ENCODE data around the gene ZNF33A.
"Not testable (repeated sequence)": the region's sequence is repeated elsewhere in the genome, so short reads cannot be mapped to it uniquely, and the experiment has no call there.

The ZNF33A gene

GRCh38 chr10:38007551-38007950 is 2.9 kb upstream of the ZNF33A start:
- H2AFZ ChIP-seq (ENCODE audit: low read length), result no peak overlapping the region
- H3K79me1 ChIP-seq (ENCODE audit: low read depth, low read length), result no peaks in the 10 kb centered on the region
- H3K27ac ChIP-seq (replicated peaks; ENCODE audit: low read length), result no peak overlapping the region
- no peak overlapping the region for H2BK15ac ChIP-seq (ENCODE audit: low read length)
- no peak overlapping the region for H3K4ac ChIP-seq (ENCODE audit: low read length)
- no peak overlapping the region for H3K4me2 ChIP-seq (ENCODE audit: insufficient read depth, low read length, poor library complexity, severe bottlenecking)
- no peak overlapping the region for H4K8ac ChIP-seq (ENCODE audit: low read depth, low read length)
- H3K18ac ChIP-seq (ENCODE audit: low read length), result no peak overlapping the region
- no peak overlapping the region for H2BK5ac ChIP-seq (ENCODE audit: low read length)
- H3K4me3 ChIP-seq (ENCODE audit: low read length in 2 of 2), result no peak overlapping the region
- no peak overlapping the region for H2AK5ac ChIP-seq (ENCODE audit: low read depth, low read length)
- no peak overlapping the region for H4K91ac ChIP-seq (ENCODE audit: low read depth, low read length, poor library complexity)
- peaks cover 2 to 5% of the 10 kb centered on the region in 2 donors for H3K9me3 ChIP-seq (replicated peaks in 1 of 2; ENCODE audit: control insufficient read depth in 2 of 2, insufficient read depth in 1 of 2, low read depth in 1 of 2, low read length in 2 of 2)
- peaks cover 0 to 3% (median 0%) of the 10 kb centered on the region in 3 experiments for H3K27me3 ChIP-seq (ENCODE audit: control insufficient read depth in 3 of 3, insufficient read depth in 3 of 3, low read depth in 1 of 3, low read length in 3 of 3)
- H3K9ac ChIP-seq (ENCODE audit: low read depth, low read length, poor library complexity), result no peak overlapping the region
- no peaks in the 10 kb centered on the region for H3K4me1 ChIP-seq (ENCODE audit: control insufficient read depth in 2 of 2, insufficient read depth in 1 of 2, low read depth in 1 of 2, low read length in 2 of 2)
- H3K23ac ChIP-seq (ENCODE audit: low read depth, low read length, poor library complexity), result no peak overlapping the region
- no peak overlapping the region for H3K14ac ChIP-seq (ENCODE audit: low read length)
- H2BK12ac ChIP-seq (ENCODE audit: low read length), result no peak overlapping the region
- H2BK120ac ChIP-seq (ENCODE audit: low read depth, low read length), result no peak overlapping the region
- no peak for DNase-seq (ENCODE audit: low spot score)
- H3K36me3 ChIP-seq (replicated peaks in 1 of 2; ENCODE audit: control insufficient read depth in 2 of 2, insufficient read depth in 2 of 2, low read length in 2 of 2), result peaks cover 0 to 3% of the 10 kb centered on the region in 2 donors

- no peak overlapping the region for H3K18ac ChIP-seq (ENCODE audit: low read length)
- H2AFZ ChIP-seq (ENCODE audit: low read length), result peak overlapping the region; percentile 7
- no peak for DNase-seq (ENCODE audit: low spot score)
- H3K23ac ChIP-seq (ENCODE audit: low read depth, low read length, poor library complexity), result no peak overlapping the region
- WGBS, 2 donors (ENCODE audit: extremely low coverage in 2 of 2, insufficient read length in 2 of 2, insufficient replicate concordance in 1 of 2), result no CpG with 5 or more reads among the region's 3 CpGs
- no peak overlapping the region for H3K27ac ChIP-seq (replicated peaks; ENCODE audit: low read length)
- peaks cover 0 to 6% of the 10 kb centered on the region in 2 donors for H3K36me3 ChIP-seq (replicated peaks in 1 of 2; ENCODE audit: control insufficient read depth in 2 of 2, insufficient read depth in 2 of 2, low read length in 2 of 2)
- no peak overlapping the region for H2BK12ac ChIP-seq (ENCODE audit: low read length)
- no peak overlapping the region for H2AK5ac ChIP-seq (ENCODE audit: low read depth, low read length)
- no peak overlapping the region for H4K91ac ChIP-seq (ENCODE audit: low read depth, low read length, poor library complexity)
- peaks cover 0 to 3% (median 0%) of the 10 kb centered on the region in 3 experiments for H3K27me3 ChIP-seq (ENCODE audit: control insufficient read depth in 3 of 3, insufficient read depth in 3 of 3, low read depth in 1 of 3, low read length in 3 of 3)
- H3K9me3 ChIP-seq (replicated peaks in 1 of 2; ENCODE audit: control insufficient read depth in 2 of 2, insufficient read depth in 1 of 2, low read depth in 1 of 2, low read length in 2 of 2), result peaks cover 1 to 5% of the 10 kb centered on the region in 2 donors
- no peak overlapping the region for H3K4ac ChIP-seq (ENCODE audit: low read length)
- H3K4me1 ChIP-seq (ENCODE audit: control insufficient read depth in 2 of 2, insufficient read depth in 1 of 2, low read depth in 1 of 2, low read length in 2 of 2), result no peaks in the 10 kb centered on the region
- no peak overlapping the region for H2BK5ac ChIP-seq (ENCODE audit: low read length)
- no peak overlapping the region for H4K8ac ChIP-seq (ENCODE audit: low read depth, low read length)
- H2BK120ac ChIP-seq (ENCODE audit: low read depth, low read length), result no peak overlapping the region
- H2BK15ac ChIP-seq (ENCODE audit: low read length), result no peak overlapping the region
- no peaks in the 10 kb centered on the region for H3K79me1 ChIP-seq (ENCODE audit: low read depth, low read length)
- H3K4me2 ChIP-seq (ENCODE audit: insufficient read depth, low read length, poor library complexity, severe bottlenecking), result no peak overlapping the region
- H3K4me3 ChIP-seq (ENCODE audit: low read length in 2 of 2), result no peak overlapping the region
- no peak overlapping the region for H3K14ac ChIP-seq (ENCODE audit: low read length)
- no peak overlapping the region for H3K9ac ChIP-seq (ENCODE audit: low read depth, low read length, poor library complexity)
Measured at GRCh38 chr10:38007991-38008390, 2.5 kb upstream of the ZNF33A start.

GRCh38 chr10:38016354-38016753 is 5.9 kb downstream of the ZNF33A start:
- no peak overlapping the region for H3K18ac ChIP-seq (ENCODE audit: low read length)
- no peak overlapping the region for H3K27ac ChIP-seq (replicated peaks; ENCODE audit: low read length)
- H3K23ac ChIP-seq (ENCODE audit: low read depth, low read length, poor library complexity), result no peak overlapping the region
- no peak overlapping the region for H2BK15ac ChIP-seq (ENCODE audit: low read length)
- no peak overlapping the region for H4K8ac ChIP-seq (ENCODE audit: low read depth, low read length)
- peaks cover 19 to 77% of the 10 kb centered on the region in 2 donors for H3K36me3 ChIP-seq (replicated peaks in 1 of 2; ENCODE audit: control insufficient read depth in 2 of 2, insufficient read depth in 2 of 2, low read length in 2 of 2)
- no peak overlapping the region for H2AK5ac ChIP-seq (ENCODE audit: low read depth, low read length)
- no peaks in the 10 kb centered on the region for H3K4me1 ChIP-seq (ENCODE audit: control insufficient read depth in 2 of 2, insufficient read depth in 1 of 2, low read depth in 1 of 2, low read length in 2 of 2)
- H3K4me2 ChIP-seq (ENCODE audit: insufficient read depth, low read length, poor library complexity, severe bottlenecking), result no peak overlapping the region
- no peak for DNase-seq (ENCODE audit: low spot score)
- H2AFZ ChIP-seq (ENCODE audit: low read length), result no peak overlapping the region
- no peaks in the 10 kb centered on the region for H3K79me1 ChIP-seq (ENCODE audit: low read depth, low read length)
- H3K9ac ChIP-seq (ENCODE audit: low read depth, low read length, poor library complexity), result no peak overlapping the region
- no peak overlapping the region for H2BK12ac ChIP-seq (ENCODE audit: low read length)
- no peak overlapping the region for H4K91ac ChIP-seq (ENCODE audit: low read depth, low read length, poor library complexity)
- no peak overlapping the region for H2BK5ac ChIP-seq (ENCODE audit: low read length)
- no peak overlapping the region for H2BK120ac ChIP-seq (ENCODE audit: low read depth, low read length)
- H3K14ac ChIP-seq (ENCODE audit: low read length), result no peak overlapping the region
- no peak overlapping the region for H3K4me3 ChIP-seq (ENCODE audit: low read length in 2 of 2)
- no peaks in the 10 kb centered on the region for H3K27me3 ChIP-seq (ENCODE audit: control insufficient read depth in 3 of 3, insufficient read depth in 3 of 3, low read depth in 1 of 3, low read length in 3 of 3)
- H3K9me3 ChIP-seq (replicated peaks in 1 of 2; ENCODE audit: control insufficient read depth in 2 of 2, insufficient read depth in 1 of 2, low read depth in 1 of 2, low read length in 2 of 2), result peaks cover 0 to 13% of the 10 kb centered on the region in 2 donors
- no peak overlapping the region for H3K4ac ChIP-seq (ENCODE audit: low read length)
- WGBS, 2 donors (ENCODE audit: extremely low coverage in 2 of 2, insufficient read length in 2 of 2, insufficient replicate concordance in 1 of 2), result no CpG with 5 or more reads among the region's 1 CpG

- not testable (repeated sequence) for H2AFZ ChIP-seq (ENCODE audit: low read length); H3K14ac ChIP-seq (ENCODE audit: low read length); H4K91ac ChIP-seq (ENCODE audit: low read depth, low read length, poor library complexity); H3K4me3 ChIP-seq (ENCODE audit: low read length in 2 of 2); H2BK5ac ChIP-seq (ENCODE audit: low read length); H3K27me3 ChIP-seq (ENCODE audit: control insufficient read depth in 3 of 3, insufficient read depth in 3 of 3, low read depth in 1 of 3, low read length in 3 of 3); H4K8ac ChIP-seq (ENCODE audit: low read depth, low read length); H3K4ac ChIP-seq (ENCODE audit: low read length); DNase-seq (ENCODE audit: low spot score); H3K4me1 ChIP-seq (ENCODE audit: control insufficient read depth in 2 of 2, insufficient read depth in 1 of 2, low read depth in 1 of 2, low read length in 2 of 2); H3K18ac ChIP-seq (ENCODE audit: low read length); H3K79me1 ChIP-seq (ENCODE audit: low read depth, low read length); H2BK120ac ChIP-seq (ENCODE audit: low read depth, low read length); H3K27ac ChIP-seq (replicated peaks; ENCODE audit: low read length); H2BK15ac ChIP-seq (ENCODE audit: low read length); H3K9ac ChIP-seq (ENCODE audit: low read depth, low read length, poor library complexity); H3K4me2 ChIP-seq (ENCODE audit: insufficient read depth, low read length, poor library complexity, severe bottlenecking); H2AK5ac ChIP-seq (ENCODE audit: low read depth, low read length); H3K23ac ChIP-seq (ENCODE audit: low read depth, low read length, poor library complexity); H2BK12ac ChIP-seq (ENCODE audit: low read length)
- H3K36me3 ChIP-seq (replicated peaks in 1 of 2; ENCODE audit: control insufficient read depth in 2 of 2, insufficient read depth in 2 of 2, low read length in 2 of 2), result peaks cover 19 to 85% of the 10 kb centered on the region in 2 donors
- no CpG with 5 or more reads among the region's 4 CpGs for WGBS, 2 donors (ENCODE audit: extremely low coverage in 2 of 2, insufficient read length in 2 of 2, insufficient replicate concordance in 1 of 2)
- H3K9me3 ChIP-seq (replicated peaks in 1 of 2; ENCODE audit: control insufficient read depth in 2 of 2, insufficient read depth in 1 of 2, low read depth in 1 of 2, low read length in 2 of 2), result peaks cover 0 to 13% of the 10 kb centered on the region in 2 donors
Measured at GRCh38 chr10:38019124-38019523, 8.6 kb downstream of the ZNF33A start.
